HK-2 (cell line): Measurements from ENCODE around the gene SMYD3.

Source experiments
- DNase-seq: peaks from one replicate; pipeline ENCODE4 v3.0.0-alpha.2; 2018; ENCODE audit not compliant: unreplicated experiment

Gene SMYD3

GRCh38 chr1:246506674-246507481 is at the start of gene SMYD3:
Gene SMYD3, minus strand, starts transcription at chr1:246507279.
- DNase-seq = peak; percentile 90

GRCh38 chr1:246554201-246554600 is 47.1 kb upstream of the SMYD3 start:
- DNase-seq = no peak

GRCh38 chr1:246552110-246552509 is 45.0 kb upstream of the SMYD3 start:
- DNase-seq = no peak

- no peak for DNase-seq
Measured at GRCh38 chr1:246550402-246550801, 43.3 kb upstream of the SMYD3 start.

GRCh38 chr1:246549665-246550064 is 42.6 kb upstream of the SMYD3 start:
- no peak for DNase-seq

GRCh38 chr1:246544001-246544400 is 36.9 kb upstream of the SMYD3 start:
- DNase-seq = no peak

GRCh38 chr1:246540738-246541491 is 33.8 kb upstream of the SMYD3 start:
- DNase-seq = no peak

- DNase-seq = no peak
Measured at GRCh38 chr1:246537887-246538286, 30.8 kb upstream of the SMYD3 start.

- DNase-seq = no peak
Measured at GRCh38 chr1:246537441-246537840, 30.4 kb upstream of the SMYD3 start.

GRCh38 chr1:246534114-246534513 is 27.0 kb upstream of the SMYD3 start:
- DNase-seq = no peak

- DNase-seq = no peak
Measured at GRCh38 chr1:246533371-246533905, 26.4 kb upstream of the SMYD3 start.

GRCh38 chr1:246532519-246532918 is 25.4 kb upstream of the SMYD3 start:
- DNase-seq = no peak

GRCh38 chr1:246530482-246530881 is 23.4 kb upstream of the SMYD3 start:
- DNase-seq = no peak

GRCh38 chr1:246528933-246529731 is 22.1 kb upstream of the SMYD3 start:
- no peak for DNase-seq

GRCh38 chr1:246527402-246528088 is 20.5 kb upstream of the SMYD3 start:
- DNase-seq = peak; percentile 21

- no peak for DNase-seq
Measured at GRCh38 chr1:246526915-246527314, 19.8 kb upstream of the SMYD3 start.

GRCh38 chr1:246526380-246526779 is 19.3 kb upstream of the SMYD3 start:
- DNase-seq = no peak

GRCh38 chr1:246519514-246519913 is 12.4 kb upstream of the SMYD3 start:
- DNase-seq = no peak

- DNase-seq = no peak
Measured at GRCh38 chr1:246518456-246519205, 11.6 kb upstream of the SMYD3 start.

GRCh38 chr1:246517391-246517790 is 10.3 kb upstream of the SMYD3 start:
- DNase-seq = no peak

- DNase-seq = no peak
Measured at GRCh38 chr1:246516126-246516525, 9.0 kb upstream of the SMYD3 start.
